ENCODE results near the gene DHDH.
"Not testable (repeated sequence)": the region's sequence is repeated elsewhere in the genome, so short reads cannot be mapped to it uniquely, and the experiment has no call there.

DHDH gene

DNA sequence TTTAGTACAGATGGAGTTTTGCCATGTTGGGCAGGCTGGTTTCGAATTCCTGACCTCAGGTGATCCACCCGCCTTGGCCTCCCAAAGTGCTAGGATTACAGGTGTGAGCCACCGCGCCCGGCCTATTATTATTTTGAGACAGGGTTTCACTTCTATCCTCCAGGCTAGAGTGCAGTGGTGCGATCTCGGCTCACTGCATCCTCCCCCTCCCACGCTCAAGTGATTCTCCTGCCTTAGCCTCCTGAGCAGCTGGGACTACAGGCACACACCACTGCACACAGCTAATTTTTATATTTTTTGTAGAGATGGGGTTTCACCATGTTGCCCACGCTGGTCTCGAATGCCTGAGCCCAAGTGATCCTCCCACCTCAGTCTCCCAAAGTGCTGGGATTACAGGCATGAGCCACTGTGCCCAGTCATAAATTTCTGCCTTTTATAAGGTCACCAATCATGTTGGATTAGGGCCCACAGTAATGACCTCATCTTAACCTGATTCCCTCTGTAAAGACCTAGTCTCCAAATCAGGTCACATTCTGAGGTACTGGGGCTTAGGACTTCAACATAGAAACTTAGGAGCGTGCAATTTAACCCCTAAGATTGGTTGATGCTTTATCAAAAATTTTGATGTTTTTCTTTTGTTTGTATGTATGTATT, 23.9 kb upstream of the DHDH start:
- not testable (repeated sequence) for H3K79me2 ChIP-seq (ENCODE audit: control insufficient read depth, insufficient read depth, low read length); H3K27me3 ChIP-seq (ENCODE audit: insufficient read depth, low read length, poor library complexity); H3K4me2 ChIP-seq (ENCODE audit: low read length); DNase-seq; H3K4me1 ChIP-seq (ENCODE audit: control insufficient read depth, low read depth, low read length); H2BK120ac ChIP-seq (ENCODE audit: low read depth, low read length); H3K4ac ChIP-seq (ENCODE audit: low read depth, low read length); H3K56ac ChIP-seq (ENCODE audit: low read length); H2AK5ac ChIP-seq (ENCODE audit: low read length); H3K79me1 ChIP-seq (ENCODE audit: low read length); H3K23ac ChIP-seq (ENCODE audit: low read length); H3K9ac ChIP-seq (ENCODE audit: low read length); H4K8ac ChIP-seq (ENCODE audit: low read depth, low read length); H2BK15ac ChIP-seq (replicated peaks; ENCODE audit: low read depth); H2BK5ac ChIP-seq (ENCODE audit: low read length); H3K18ac ChIP-seq (ENCODE audit: low read length); H3K27ac ChIP-seq (ENCODE audit: low read depth, low read length); H3K36me3 ChIP-seq (ENCODE audit: control insufficient read depth, insufficient read depth, low read length); H4K5ac ChIP-seq (ENCODE audit: low read length); H3K4me3 ChIP-seq (ENCODE audit: low read length)
- WGBS (ENCODE audit: extremely low coverage, insufficient coverage, low lambda C conversion rate) = no CpG with 5 or more reads among the region's 11 CpGs

DNA sequence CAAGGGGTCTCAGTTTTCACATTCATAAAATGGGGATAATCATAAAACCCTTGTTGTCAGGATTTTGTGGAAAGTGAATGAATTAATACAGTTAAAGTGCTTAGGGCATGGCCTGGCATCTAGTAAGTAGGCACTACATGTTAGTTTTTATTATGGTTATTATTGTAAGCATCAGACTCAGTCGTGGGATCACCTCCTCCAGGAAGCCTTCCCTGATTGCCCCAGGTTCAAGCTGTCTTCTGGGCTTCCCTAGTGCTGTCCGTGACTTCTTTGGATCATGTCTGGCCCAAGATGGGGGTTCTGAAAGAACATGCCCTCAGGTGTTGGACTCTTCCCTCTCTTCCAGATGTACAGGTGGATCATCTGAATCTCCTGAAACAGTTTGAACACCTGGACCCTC, 22.7 kb upstream of the DHDH start:
- Histone ChIP-seq H3K4ac (ENCODE audit: low read depth, low read length) (no peak overlapping the region), H4K5ac (ENCODE audit: low read length) (no peak overlapping the region), H3K4me1 (ENCODE audit: control insufficient read depth, low read depth, low read length) (no peaks in the 10 kb centered on the region), H2BK5ac (ENCODE audit: low read length) (no peak overlapping the region), H3K23ac (ENCODE audit: low read length) (no peak overlapping the region), H3K79me1 (ENCODE audit: low read length) (no peaks in the 10 kb centered on the region), H2BK15ac (replicated peaks; ENCODE audit: low read depth) (no peak overlapping the region), H3K9ac (ENCODE audit: low read length) (no peak overlapping the region), H2AK5ac (ENCODE audit: low read length) (no peak overlapping the region), H3K18ac (ENCODE audit: low read length) (no peak overlapping the region), H3K4me3 (ENCODE audit: low read length) (no peak overlapping the region), H4K8ac (ENCODE audit: low read depth, low read length) (no peak overlapping the region), H2BK120ac (ENCODE audit: low read depth, low read length) (no peak overlapping the region), H3K56ac (ENCODE audit: low read length) (no peak overlapping the region), H3K36me3 (ENCODE audit: control insufficient read depth, insufficient read depth, low read length) (peaks cover 6% of the 10 kb centered on the region), H3K27me3 (ENCODE audit: insufficient read depth, low read length, poor library complexity) (no peaks in the 10 kb centered on the region), H3K4me2 (ENCODE audit: low read length) (no peak overlapping the region), H3K79me2 (ENCODE audit: control insufficient read depth, insufficient read depth, low read length) (no peaks in the 10 kb centered on the region), H3K27ac (ENCODE audit: low read depth, low read length) (no peak overlapping the region)
- no peak for DNase-seq
- WGBS (ENCODE audit: extremely low coverage, insufficient coverage, low lambda C conversion rate) = no CpG with 5 or more reads among the region's 2 CpGs

DNA sequence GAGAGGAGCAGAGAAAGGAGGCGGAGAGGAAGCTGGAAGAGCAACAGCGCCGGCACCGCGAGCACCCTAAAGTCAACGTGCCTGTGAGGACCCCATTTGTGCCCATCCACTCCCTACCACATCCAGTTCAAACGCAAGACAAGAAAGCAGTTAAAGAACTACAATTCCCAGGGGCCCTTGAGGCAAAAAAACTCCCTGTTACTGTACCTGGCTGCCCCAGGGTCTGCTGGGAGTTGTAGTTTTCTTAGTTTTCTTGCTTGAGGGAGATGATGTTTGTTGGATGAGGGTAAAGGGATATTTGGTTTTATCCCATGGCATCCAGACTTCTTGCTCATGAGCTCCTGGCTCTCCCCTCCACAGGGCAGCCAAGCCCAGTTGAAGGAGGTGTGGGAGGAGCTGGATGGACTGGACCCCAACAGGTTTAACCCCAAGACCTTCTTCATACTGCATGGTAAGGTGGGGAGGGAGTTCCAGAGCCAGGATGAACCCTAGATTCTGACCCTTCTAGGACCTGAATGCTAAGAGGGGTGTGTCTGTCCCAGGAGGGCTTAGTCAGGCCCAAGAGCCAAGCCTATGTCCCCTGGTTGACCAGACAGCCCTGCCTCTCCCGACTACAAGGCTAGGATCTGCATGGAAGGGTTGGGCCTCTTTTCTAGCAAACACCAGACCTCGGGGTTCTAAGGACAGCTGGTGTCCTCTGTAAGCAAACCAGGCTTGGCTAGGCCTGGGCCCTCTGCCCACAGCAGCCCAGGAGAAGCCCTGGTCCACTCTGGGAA, 20.2 kb upstream of the DHDH start:
- no peak overlapping the region for H3K4ac ChIP-seq (ENCODE audit: low read depth, low read length)
- H3K23ac ChIP-seq (ENCODE audit: low read length) = no peak overlapping the region
- H2BK5ac ChIP-seq (ENCODE audit: low read length) = no peak overlapping the region
- H3K27me3 ChIP-seq (ENCODE audit: insufficient read depth, low read length, poor library complexity) = no peaks in the 10 kb centered on the region
- H3K4me2 ChIP-seq (ENCODE audit: low read length) = no peak overlapping the region
- H3K79me1 ChIP-seq (ENCODE audit: low read length) = no peaks in the 10 kb centered on the region
- H3K9ac ChIP-seq (ENCODE audit: low read length) = no peak overlapping the region
- H3K56ac ChIP-seq (ENCODE audit: low read length) = no peak overlapping the region
- H3K4me1 ChIP-seq (ENCODE audit: control insufficient read depth, low read depth, low read length) = no peaks in the 10 kb centered on the region
- H3K18ac ChIP-seq (ENCODE audit: low read length) = no peak overlapping the region
- DNase-seq = peak; percentile 45
- H4K8ac ChIP-seq (ENCODE audit: low read depth, low read length) = no peak overlapping the region
- H4K5ac ChIP-seq (ENCODE audit: low read length) = no peak overlapping the region
- H3K4me3 ChIP-seq (ENCODE audit: low read length) = no peak overlapping the region
- no peak overlapping the region for H2BK120ac ChIP-seq (ENCODE audit: low read depth, low read length)
- no peaks in the 10 kb centered on the region for H3K79me2 ChIP-seq (ENCODE audit: control insufficient read depth, insufficient read depth, low read length)
- H3K36me3 ChIP-seq (ENCODE audit: control insufficient read depth, insufficient read depth, low read length) = peaks cover 5% of the 10 kb centered on the region
- no peak overlapping the region for H2BK15ac ChIP-seq (replicated peaks; ENCODE audit: low read depth)
- no peak overlapping the region for H2AK5ac ChIP-seq (ENCODE audit: low read length)
- no peak overlapping the region for H3K27ac ChIP-seq (ENCODE audit: low read depth, low read length)
- no CpG with 5 or more reads among the region's 9 CpGs for WGBS (ENCODE audit: extremely low coverage, insufficient coverage, low lambda C conversion rate)

DNA sequence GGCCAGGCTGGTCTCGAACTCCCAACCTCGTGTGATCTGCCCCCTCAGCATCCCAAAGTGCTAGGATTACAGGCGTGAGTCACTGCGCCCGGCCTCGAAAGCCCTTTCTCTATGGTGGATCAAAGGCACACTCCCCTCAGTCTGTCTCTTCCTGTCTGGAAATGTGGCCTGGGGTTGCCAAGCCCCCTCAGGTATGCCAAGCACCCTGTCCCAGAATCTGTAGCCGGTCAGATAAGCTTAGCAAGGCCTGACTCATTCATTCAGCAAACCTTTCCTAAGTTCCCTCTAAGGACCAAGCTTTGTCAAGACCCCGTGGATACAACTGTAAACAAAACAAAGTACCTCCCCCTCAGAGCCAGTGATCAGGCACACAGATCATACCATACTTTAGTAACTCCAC, 19.3 kb upstream of the DHDH start:
- Histone ChIP-seq H3K23ac (ENCODE audit: low read length) (no peak overlapping the region), H2BK15ac (replicated peaks; ENCODE audit: low read depth) (no peak overlapping the region), H3K4me2 (ENCODE audit: low read length) (no peak overlapping the region), H3K4me3 (ENCODE audit: low read length) (no peak overlapping the region), H3K79me1 (ENCODE audit: low read length) (no peaks in the 10 kb centered on the region), H3K4me1 (ENCODE audit: control insufficient read depth, low read depth, low read length) (no peaks in the 10 kb centered on the region), H3K27me3 (ENCODE audit: insufficient read depth, low read length, poor library complexity) (no peaks in the 10 kb centered on the region), H3K56ac (ENCODE audit: low read length) (no peak overlapping the region), H4K5ac (ENCODE audit: low read length) (no peak overlapping the region), H4K8ac (ENCODE audit: low read depth, low read length) (no peak overlapping the region), H2AK5ac (ENCODE audit: low read length) (no peak overlapping the region), H3K18ac (ENCODE audit: low read length) (no peak overlapping the region), H3K36me3 (ENCODE audit: control insufficient read depth, insufficient read depth, low read length) (peaks cover 5% of the 10 kb centered on the region), H3K27ac (ENCODE audit: low read depth, low read length) (no peak overlapping the region), H3K4ac (ENCODE audit: low read depth, low read length) (no peak overlapping the region), H2BK120ac (ENCODE audit: low read depth, low read length) (no peak overlapping the region), H3K9ac (ENCODE audit: low read length) (no peak overlapping the region), H3K79me2 (ENCODE audit: control insufficient read depth, insufficient read depth, low read length) (no peaks in the 10 kb centered on the region), H2BK5ac (ENCODE audit: low read length) (no peak overlapping the region)
- no CpG with 5 or more reads among the region's 8 CpGs for WGBS (ENCODE audit: extremely low coverage, insufficient coverage, low lambda C conversion rate)
- peak; percentile 18 for DNase-seq

DNA sequence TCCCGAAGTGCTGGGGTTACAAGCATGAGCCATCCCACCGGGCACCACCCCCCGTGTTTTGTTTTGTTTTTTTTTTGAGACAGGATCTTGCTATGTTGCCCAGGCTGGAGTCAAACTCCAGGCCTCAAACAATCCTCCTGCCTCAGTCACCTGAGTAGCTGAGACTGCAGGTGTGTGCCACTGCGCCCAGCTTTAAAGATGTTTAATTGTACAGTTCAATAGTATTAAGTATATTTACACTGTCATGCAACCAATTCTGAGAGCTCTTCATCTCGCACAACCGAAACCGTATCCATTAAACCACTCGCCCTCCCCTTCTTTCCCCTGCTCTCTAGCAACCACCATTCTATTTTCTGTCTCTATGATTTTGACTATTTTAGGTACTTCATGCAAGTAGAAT, 17.7 kb upstream of the DHDH start:
- Histone ChIP-seq H4K5ac (ENCODE audit: low read length) (no peak overlapping the region), H3K27me3 (ENCODE audit: insufficient read depth, low read length, poor library complexity) (no peaks in the 10 kb centered on the region), H3K27ac (ENCODE audit: low read depth, low read length) (no peak overlapping the region), H3K18ac (ENCODE audit: low read length) (no peak overlapping the region), H3K4ac (ENCODE audit: low read depth, low read length) (no peak overlapping the region), H4K8ac (ENCODE audit: low read depth, low read length) (no peak overlapping the region), H3K9ac (ENCODE audit: low read length) (no peak overlapping the region), H3K4me2 (ENCODE audit: low read length) (no peak overlapping the region), H3K4me1 (ENCODE audit: control insufficient read depth, low read depth, low read length) (no peaks in the 10 kb centered on the region), H2BK120ac (ENCODE audit: low read depth, low read length) (no peak overlapping the region), H3K56ac (ENCODE audit: low read length) (no peak overlapping the region), H3K4me3 (ENCODE audit: low read length) (no peak overlapping the region), H3K36me3 (ENCODE audit: control insufficient read depth, insufficient read depth, low read length) (peaks cover 5% of the 10 kb centered on the region), H2BK5ac (ENCODE audit: low read length) (no peak overlapping the region), H3K23ac (ENCODE audit: low read length) (no peak overlapping the region), H3K79me2 (ENCODE audit: control insufficient read depth, insufficient read depth, low read length) (no peaks in the 10 kb centered on the region), H2BK15ac (replicated peaks; ENCODE audit: low read depth) (no peak overlapping the region), H2AK5ac (ENCODE audit: low read length) (no peak overlapping the region), H3K79me1 (ENCODE audit: low read length) (no peaks in the 10 kb centered on the region)
- DNase-seq = no peak
- WGBS (ENCODE audit: extremely low coverage, insufficient coverage, low lambda C conversion rate) = no CpG with 5 or more reads among the region's 8 CpGs
